CD8-positive, alpha-beta memory T cell (primary cell): ENCODE measurements around the gene ITPKA. TPM values are rescaled to one million over a fixed set of nuclear protein-coding genes. Genes with fewer than 3 reads are reported as not detected.

ENCODE experiments used
- CTCF ChIA-PET: fragments of 350-600 bp; sonication (Branson Sonifier 250); formaldehyde crosslinking; loops from one replicate; lab custom pipeline; 2021; ENCODE audit warnings: antibody characterized with exemption; lab: Charles Lee
- POLR2A ChIA-PET: fragments of 350-600 bp; sonication (Branson Sonifier 250); formaldehyde crosslinking; loops from one replicate; lab custom pipeline; 2021; ENCODE audit warnings: antibody characterized with exemption; lab: Charles Lee
- DNase-seq, 5 donors: peaks; one replicate each; pipeline versions ENCODE4 v3.0.0 to v3.0.0-alpha.2; 2020 to 2022; ENCODE audit warnings: mixed read lengths in 1 of 5
- H3K27ac ChIP-seq: one replicate; pipeline ENCODE4 v1.7.0; 2013; ENCODE audit warnings: low read depth, mild to moderate bottlenecking, low read length, moderate library complexity
- H3K27me3 ChIP-seq: 2 replicates; pipeline ENCODE4 v1.7.0; 2013; ENCODE audit warnings: low read length, mild to moderate bottlenecking; ENCODE audit not compliant: insufficient read depth, poor library complexity, severe bottlenecking
- H3K36me3 ChIP-seq: 2 replicates; pipeline ENCODE4 v1.7.0; 2013; ENCODE audit warnings: mild to moderate bottlenecking, low read length, moderate library complexity; ENCODE audit not compliant: insufficient read depth
- H3K4me1 ChIP-seq: 2 replicates; pipeline ENCODE4 v1.7.0; 2013; ENCODE audit warnings: mild to moderate bottlenecking, low read length, moderate library complexity; ENCODE audit not compliant: insufficient read depth
- H3K4me3 ChIP-seq: 2 replicates; pipeline ENCODE4 v1.7.0; 2013; ENCODE audit warnings: mild to moderate bottlenecking, low read length
- H3K9me3 ChIP-seq: 2 replicates; pipeline ENCODE4 v1.7.0; 2013; ENCODE audit warnings: mild to moderate bottlenecking, low read length
- H3K27ac Mint-ChIP-seq, 8 donors: one replicate each; pipeline ENCODE4 v1.8.0; 2020 to 2021; ENCODE audit warnings: mixed read lengths in 8 of 8, mild to moderate bottlenecking in 6 of 8, inconsistent platforms in 3 of 8, moderate library complexity in 3 of 8
- H3K27me3 Mint-ChIP-seq, 2 donors: one replicate each; pipeline ENCODE4 v1.8.0; 2020 to 2021; ENCODE audit warnings: mixed read lengths in 2 of 2, mild to moderate bottlenecking in 1 of 2, moderate library complexity in 1 of 2
- H3K36me3 Mint-ChIP-seq, 3 donors: one replicate each; pipeline ENCODE4 v1.8.0; 2020 to 2021; ENCODE audit warnings: mixed read lengths in 3 of 3, inconsistent platforms in 1 of 3, mild to moderate bottlenecking in 1 of 3
- H3K4me1 Mint-ChIP-seq, 3 donors: one replicate each; pipeline ENCODE4 v1.8.0; 2020 to 2021; ENCODE audit warnings: mixed read lengths in 3 of 3, inconsistent platforms in 1 of 3, mild to moderate bottlenecking in 1 of 3
- H3K4me3 Mint-ChIP-seq, 7 donors: one replicate each; pipeline ENCODE4 v1.8.0; 2020 to 2021; ENCODE audit warnings: mixed read lengths in 7 of 7, mild to moderate bottlenecking in 6 of 7, moderate library complexity in 4 of 7, inconsistent platforms in 2 of 7
- H3K9me3 Mint-ChIP-seq, 5 donors: one replicate each; pipeline ENCODE4 v1.8.0; 2020 to 2022; ENCODE audit warnings: mixed read lengths in 5 of 5, mild to moderate bottlenecking in 3 of 5, moderate library complexity in 2 of 5, inconsistent platforms in 1 of 5
- polyA plus RNA-seq: library from polyadenylated mRNA; unstranded; fragments of 300-500 nt; fragmentation: Illumina TruSeq; gene quantifications from one replicate; pipeline ENCODE4 v1.2.3, GENCODE V29; 2021
- total RNA-seq, 2 experiments: library from RNA; stranded (reverse); gene quantifications; one replicate each; pipeline ENCODE4 v1.2.3, GENCODE V29; 2021

The ITPKA gene
- total and polyA plus RNA-seq, 3 experiments from 2014 or later: 0.44 to 0.53 TPM; not detected in 1

DNA sequence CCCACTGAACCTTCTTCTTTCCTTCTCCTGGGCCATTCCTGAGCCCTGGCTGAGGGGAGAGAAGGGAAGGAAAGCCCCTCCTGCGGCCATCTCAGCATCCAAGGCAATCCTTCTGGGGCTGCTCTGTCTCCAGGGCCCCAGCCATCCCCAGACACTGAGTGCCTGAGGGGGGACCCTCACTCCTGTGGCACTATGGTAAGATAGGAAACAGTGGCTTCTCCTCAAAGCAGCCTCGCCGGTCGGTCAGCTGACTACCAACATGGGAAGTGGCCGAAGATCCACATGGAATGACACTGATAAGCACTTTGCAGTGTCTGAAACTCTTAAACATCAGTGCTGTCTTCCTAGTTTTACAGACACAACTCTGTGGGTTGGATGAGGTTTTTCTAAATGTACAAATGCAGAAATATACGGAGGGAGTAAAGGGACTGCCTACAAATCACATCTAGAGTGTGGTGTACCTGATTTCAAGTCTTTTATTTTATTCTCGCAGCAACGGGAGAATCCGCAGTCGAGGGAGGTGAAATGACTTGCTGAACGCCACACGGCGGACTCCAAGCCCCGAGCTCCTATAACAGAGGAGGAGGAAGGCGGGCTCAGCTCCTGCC lies 973 bp upstream of the ITPKA start:
- Mint-ChIP-seq H3K27me3 (peaks cover 29 to 38% of the 10 kb centered on the region in 2 donors), H3K36me3 (peaks cover 0 to 1% (median 0%) of the 10 kb centered on the region in 3 donors), H3K27ac (peak overlapping the region in 5 of 8 donors; percentile 16 to 68 (median 36)), H3K4me1 (peaks cover 17 to 31% (median 24%) of the 10 kb centered on the region in 3 donors), H3K4me3 (peak overlapping the region; percentile 83 to 92 (median 85)), H3K9me3 (no peaks in the 10 kb centered on the region)
- CTCF ChIA-PET: interaction anchor here (0.7 kb wide), 1 partner anchor 27 kb away, joined by 3 read pairs; no protein-coding TSS in a partner anchor
- Histone ChIP-seq H3K9me3 (no peaks in the 10 kb centered on the region), H3K4me1 (peaks cover 22% of the 10 kb centered on the region), H3K27ac (peak overlapping the region; percentile 54), H3K27me3 (peaks cover 22% of the 10 kb centered on the region), H3K4me3 (peak overlapping the region; percentile 71), H3K36me3 (no peaks in the 10 kb centered on the region)
- POLR2A ChIA-PET: interaction anchor here (0.6 to 1.1 kb wide), 3 partner anchors 9 to 448 kb away, joined by 3 read pairs; no protein-coding TSS in a partner anchor
- DNase-seq: no peak

DNA sequence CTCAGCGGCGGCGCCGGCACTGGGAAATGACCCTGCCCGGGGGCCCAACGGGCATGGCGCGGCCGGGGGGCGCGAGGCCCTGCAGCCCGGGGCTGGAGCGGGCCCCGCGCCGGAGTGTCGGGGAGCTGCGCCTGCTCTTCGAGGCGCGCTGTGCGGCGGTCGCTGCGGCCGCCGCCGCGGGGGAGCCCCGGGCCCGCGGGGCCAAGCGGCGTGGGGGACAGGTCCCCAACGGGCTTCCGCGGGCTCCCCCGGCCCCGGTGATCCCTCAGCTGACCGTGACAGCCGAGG lies 172 bp downstream of the ITPKA start:
- Mint-ChIP-seq H3K9me3 (no peaks in the 10 kb centered on the region), H3K4me3 (peak overlapping the region in 3 of 7 donors; percentile 61 to 81 (median 76)), H3K36me3 (peaks cover 0 to 1% (median 0%) of the 10 kb centered on the region in 3 donors), H3K4me1 (peaks cover 12 to 27% (median 18%) of the 10 kb centered on the region in 3 donors), H3K27ac (no peak overlapping the region), H3K27me3 (peaks cover 34 to 45% of the 10 kb centered on the region in 2 donors)
- Histone ChIP-seq H3K4me1 (peaks cover 22% of the 10 kb centered on the region), H3K27ac (no peak overlapping the region), H3K27me3 (peaks cover 27% of the 10 kb centered on the region), H3K36me3 (no peaks in the 10 kb centered on the region), H3K4me3 (peak overlapping the region; percentile 39), H3K9me3 (no peaks in the 10 kb centered on the region)
- no peak for DNase-seq
- POLR2A ChIA-PET: interaction anchor here (1.1 to 1.5 kb wide), 2 partner anchors 11 to 401 kb away, joined by 3 read pairs; no protein-coding TSS in a partner anchor
- CTCF ChIA-PET: no interaction called here

DNA sequence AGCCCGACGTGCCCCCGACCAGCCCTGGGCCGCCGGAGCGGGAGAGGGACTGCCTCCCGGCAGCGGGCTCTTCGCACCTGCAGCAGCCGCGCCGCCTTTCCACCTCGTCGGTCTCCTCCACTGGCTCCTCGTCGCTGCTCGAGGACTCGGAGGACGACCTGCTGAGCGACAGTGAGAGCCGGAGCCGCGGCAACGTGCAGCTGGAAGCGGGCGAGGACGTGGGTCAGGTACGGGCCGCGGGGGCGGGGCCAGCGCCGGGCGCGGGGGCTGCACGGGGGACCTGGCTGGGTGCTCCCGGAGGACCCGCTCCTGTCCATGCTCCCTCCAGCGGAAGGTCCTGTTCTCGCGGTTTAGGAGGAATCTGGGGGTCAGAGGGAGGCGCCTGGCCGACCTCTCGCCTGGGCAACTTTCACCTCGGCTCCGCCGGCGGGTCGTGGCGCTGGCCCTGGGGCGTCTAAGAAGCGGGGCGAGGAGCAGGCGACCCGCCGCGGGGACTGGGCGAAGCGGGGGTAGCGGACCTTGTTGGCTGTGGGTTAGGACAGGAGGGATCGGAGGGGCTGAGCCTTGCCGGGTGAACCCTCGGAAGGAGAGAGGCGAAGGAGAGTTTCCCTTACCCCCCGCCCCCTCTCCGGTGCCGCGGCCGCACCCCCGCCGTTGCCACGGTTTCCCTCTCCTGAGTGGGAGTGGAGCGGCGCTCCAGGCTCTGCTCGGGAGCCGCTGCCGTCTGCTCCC lies 682 bp downstream of the ITPKA start:
- peak overlapping the region; percentile 39 for H3K4me3 ChIP-seq
- Mint-ChIP-seq H3K27ac (no peak overlapping the region), H3K9me3 (no peaks in the 10 kb centered on the region), H3K27me3 (peaks cover 37 to 50% of the 10 kb centered on the region in 2 donors), H3K4me1 (peaks cover 12 to 27% (median 18%) of the 10 kb centered on the region in 3 donors), H3K36me3 (peaks cover 0 to 1% (median 0%) of the 10 kb centered on the region in 3 donors), H3K4me3 (peak overlapping the region; percentile 73 to 89 (median 76))
- peaks cover 22% of the 10 kb centered on the region for H3K4me1 ChIP-seq
- H3K27me3 ChIP-seq: peaks cover 32% of the 10 kb centered on the region
- DNase-seq: peak in 2 of 5 donors; percentile 27 to 59
- no peak overlapping the region for H3K27ac ChIP-seq
- POLR2A ChIA-PET: interaction anchor here (1.3 to 1.5 kb wide), 2 partner anchors 12 to 63 kb away, joined by 3 read pairs; no protein-coding TSS in a partner anchor
- no peaks in the 10 kb centered on the region for H3K9me3 ChIP-seq
- CTCF ChIA-PET: no interaction called here
- no peaks in the 10 kb centered on the region for H3K36me3 ChIP-seq

DNA sequence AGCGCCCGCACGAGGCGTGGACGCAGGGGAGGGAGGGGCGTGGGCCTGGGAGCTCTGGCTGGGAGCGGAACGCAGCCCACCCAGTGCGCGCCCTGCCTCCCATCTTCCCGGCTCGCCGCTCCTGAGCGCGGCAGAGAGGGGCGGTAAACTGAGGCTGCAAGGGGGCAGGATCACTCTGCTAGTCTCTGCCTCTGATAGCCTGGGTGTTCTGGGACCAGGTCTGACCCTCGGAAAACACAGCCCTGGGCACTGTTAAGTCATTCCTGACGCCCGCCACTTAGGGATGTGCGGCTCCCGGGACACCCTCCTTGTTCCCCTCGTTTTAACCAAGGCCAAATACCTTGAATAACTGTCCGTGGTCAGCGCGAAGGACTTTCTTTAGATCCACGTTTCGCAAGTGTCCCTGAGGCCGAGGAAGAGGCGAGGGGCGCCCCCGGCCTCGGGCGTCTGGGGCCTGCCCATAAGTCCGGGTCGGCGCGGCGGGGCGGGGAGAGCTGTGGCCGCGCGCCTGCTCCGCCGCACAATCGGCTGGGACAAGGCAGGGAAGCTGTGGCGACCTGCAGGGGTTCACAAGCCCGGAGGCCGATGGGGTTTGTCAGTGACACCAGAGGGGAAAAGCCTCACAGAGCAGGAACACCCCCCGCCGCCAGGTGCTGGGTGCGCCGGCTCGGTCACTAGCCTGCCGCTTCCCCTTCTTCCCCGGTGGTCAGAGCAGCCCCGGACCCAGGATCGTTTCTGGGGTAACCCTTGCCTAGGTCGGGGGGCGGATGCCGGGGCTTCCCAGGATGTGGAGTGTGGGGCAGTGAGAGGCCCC lies 1.5 kb downstream of the ITPKA start:
- peaks cover 44 to 55% of the 10 kb centered on the region in 2 donors for H3K27me3 Mint-ChIP-seq
- DNase-seq: peak in 2 of 5 donors; percentile 26 to 60
- H3K36me3 ChIP-seq: no peaks in the 10 kb centered on the region
- peak overlapping the region; percentile 39 for H3K4me3 ChIP-seq
- H3K27me3 ChIP-seq: peaks cover 36% of the 10 kb centered on the region
- POLR2A ChIA-PET: interaction anchor here (0.7 to 1.5 kb wide), 4 partner anchors 12 to 369 kb away, joined by 3 read pairs; no protein-coding TSS in a partner anchor
- CTCF ChIA-PET: no interaction called here
- no peaks in the 10 kb centered on the region for H3K9me3 ChIP-seq
- H3K27ac Mint-ChIP-seq: peak overlapping the region in 1 of 8 donors; percentile 33
- H3K9me3 Mint-ChIP-seq: no peaks in the 10 kb centered on the region
- H3K4me1 ChIP-seq: peaks cover 22% of the 10 kb centered on the region
- H3K4me1 Mint-ChIP-seq: peaks cover 12 to 26% (median 17%) of the 10 kb centered on the region in 3 donors
- H3K4me3 Mint-ChIP-seq: peak overlapping the region; percentile 48 to 89 (median 72)
- peaks cover 0 to 1% (median 0%) of the 10 kb centered on the region in 3 donors for H3K36me3 Mint-ChIP-seq
- no peak overlapping the region for H3K27ac ChIP-seq

DNA sequence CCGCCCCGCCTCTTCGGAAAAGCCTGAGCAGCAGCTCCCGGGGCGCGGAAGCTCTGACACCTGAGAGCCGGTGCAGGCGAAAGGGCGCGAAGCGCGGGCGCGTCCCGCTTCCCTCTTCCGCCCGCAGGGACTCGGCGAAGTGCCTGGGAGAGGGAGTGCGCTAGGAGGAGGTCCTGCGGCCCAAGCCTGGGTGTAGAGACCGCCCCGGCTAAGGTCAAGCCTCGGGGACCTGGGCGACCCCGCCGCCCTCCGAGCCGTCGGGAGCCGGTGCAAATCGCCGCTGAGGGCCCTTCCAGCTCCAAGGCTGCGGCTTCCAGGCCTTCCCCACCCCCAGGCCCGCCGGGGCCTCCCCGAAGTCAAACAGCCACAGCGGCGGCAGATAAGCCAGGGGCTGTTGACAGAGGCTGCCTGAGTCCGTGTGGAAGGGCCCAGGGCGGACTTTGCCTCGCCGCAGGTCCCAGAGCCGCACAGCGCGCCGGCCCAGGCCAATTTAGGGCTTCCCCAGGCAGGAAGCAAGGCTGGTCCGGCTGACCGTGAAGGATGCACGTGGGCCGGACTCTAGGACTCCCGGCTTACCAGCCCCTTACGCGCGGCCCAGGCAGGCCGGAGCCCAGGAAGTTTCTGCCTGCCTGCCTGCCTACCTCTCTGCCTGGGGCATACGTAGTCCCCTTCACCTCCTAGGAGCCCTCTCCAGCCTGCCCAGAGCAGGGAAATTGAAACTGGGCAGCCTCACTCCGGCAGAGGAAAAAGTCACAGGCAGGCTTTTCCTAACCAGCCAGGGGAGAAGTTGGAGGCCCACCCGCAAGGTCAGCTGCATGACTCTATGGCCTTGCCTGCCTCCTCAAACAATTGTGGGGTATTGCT lies 2.3 kb downstream of the ITPKA start:
- CTCF ChIA-PET: interaction anchor here (1.0 kb wide), 1 partner anchor 29 kb away, joined by 5 read pairs; no protein-coding TSS in a partner anchor
- peaks cover 50 to 56% of the 10 kb centered on the region in 2 donors for H3K27me3 Mint-ChIP-seq
- peaks cover 0 to 1% (median 0%) of the 10 kb centered on the region in 3 donors for H3K36me3 Mint-ChIP-seq
- H3K4me1 Mint-ChIP-seq: peaks cover 15 to 27% (median 15%) of the 10 kb centered on the region in 3 donors
- Histone ChIP-seq H3K4me3 (no peak overlapping the region), H3K27me3 (peaks cover 44% of the 10 kb centered on the region), H3K36me3 (no peaks in the 10 kb centered on the region), H3K4me1 (peaks cover 23% of the 10 kb centered on the region), H3K27ac (no peak overlapping the region), H3K9me3 (no peaks in the 10 kb centered on the region)
- POLR2A ChIA-PET: interaction anchor here (0.7 to 0.9 kb wide), 2 partner anchors 20 to 370 kb away, joined by 3 read pairs; no protein-coding TSS in a partner anchor
- H3K9me3 Mint-ChIP-seq: no peaks in the 10 kb centered on the region
- DNase-seq: no peak
- peak overlapping the region in 1 of 8 donors; percentile 33 for H3K27ac Mint-ChIP-seq
- H3K4me3 Mint-ChIP-seq: peak overlapping the region in 6 of 7 donors; percentile 48 to 89 (median 72)

DNA sequence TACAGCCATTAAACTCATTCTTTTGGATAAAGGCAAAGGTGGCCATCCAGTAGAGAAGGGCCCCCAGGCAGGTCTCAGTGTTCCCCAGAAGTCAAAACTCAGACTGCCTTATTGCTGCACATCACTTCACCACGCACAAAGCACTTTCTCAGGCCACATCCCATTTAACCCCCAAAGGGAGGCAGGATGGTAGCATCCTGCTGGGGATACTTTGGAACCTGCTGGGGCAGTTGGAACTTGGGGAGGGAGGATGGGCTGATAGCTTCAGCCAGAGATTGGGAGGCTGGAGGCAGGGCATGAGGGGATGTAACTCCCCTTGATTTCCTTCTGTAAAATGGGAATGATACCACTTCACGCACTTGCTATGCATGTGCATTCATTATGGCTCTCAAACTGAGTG lies 5.0 kb downstream of the ITPKA start:
- peak overlapping the region in 1 of 8 donors; percentile 15 for H3K27ac Mint-ChIP-seq
- H3K27me3 ChIP-seq: peaks cover 47% of the 10 kb centered on the region
- H3K9me3 ChIP-seq: no peaks in the 10 kb centered on the region
- H3K4me3 ChIP-seq: no peak overlapping the region
- CTCF ChIA-PET: interaction anchor here (0.6 kb wide), 1 partner anchor 40 kb away, joined by 3 read pairs; no protein-coding TSS in a partner anchor
- peaks cover 5 to 38% (median 17%) of the 10 kb centered on the region in 3 donors for H3K4me1 Mint-ChIP-seq
- H3K36me3 ChIP-seq: no peaks in the 10 kb centered on the region
- peaks cover 41 to 47% of the 10 kb centered on the region in 2 donors for H3K27me3 Mint-ChIP-seq
- no peak for DNase-seq
- H3K27ac ChIP-seq: no peak overlapping the region
- H3K36me3 Mint-ChIP-seq: no peaks in the 10 kb centered on the region
- peak overlapping the region in 1 of 7 donors; percentile 50 for H3K4me3 Mint-ChIP-seq
- POLR2A ChIA-PET: interaction anchor here (0.6 kb wide), 1 partner anchor 934 kb away, joined by 3 read pairs; no protein-coding TSS in a partner anchor
- peaks cover 29% of the 10 kb centered on the region for H3K4me1 ChIP-seq
- no peaks in the 10 kb centered on the region for H3K9me3 Mint-ChIP-seq
